ENCODE results near the gene CHAD.

The CHAD gene, protein sequence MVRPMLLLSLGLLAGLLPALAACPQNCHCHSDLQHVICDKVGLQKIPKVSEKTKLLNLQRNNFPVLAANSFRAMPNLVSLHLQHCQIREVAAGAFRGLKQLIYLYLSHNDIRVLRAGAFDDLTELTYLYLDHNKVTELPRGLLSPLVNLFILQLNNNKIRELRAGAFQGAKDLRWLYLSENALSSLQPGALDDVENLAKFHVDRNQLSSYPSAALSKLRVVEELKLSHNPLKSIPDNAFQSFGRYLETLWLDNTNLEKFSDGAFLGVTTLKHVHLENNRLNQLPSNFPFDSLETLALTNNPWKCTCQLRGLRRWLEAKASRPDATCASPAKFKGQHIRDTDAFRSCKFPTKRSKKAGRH

DNA sequence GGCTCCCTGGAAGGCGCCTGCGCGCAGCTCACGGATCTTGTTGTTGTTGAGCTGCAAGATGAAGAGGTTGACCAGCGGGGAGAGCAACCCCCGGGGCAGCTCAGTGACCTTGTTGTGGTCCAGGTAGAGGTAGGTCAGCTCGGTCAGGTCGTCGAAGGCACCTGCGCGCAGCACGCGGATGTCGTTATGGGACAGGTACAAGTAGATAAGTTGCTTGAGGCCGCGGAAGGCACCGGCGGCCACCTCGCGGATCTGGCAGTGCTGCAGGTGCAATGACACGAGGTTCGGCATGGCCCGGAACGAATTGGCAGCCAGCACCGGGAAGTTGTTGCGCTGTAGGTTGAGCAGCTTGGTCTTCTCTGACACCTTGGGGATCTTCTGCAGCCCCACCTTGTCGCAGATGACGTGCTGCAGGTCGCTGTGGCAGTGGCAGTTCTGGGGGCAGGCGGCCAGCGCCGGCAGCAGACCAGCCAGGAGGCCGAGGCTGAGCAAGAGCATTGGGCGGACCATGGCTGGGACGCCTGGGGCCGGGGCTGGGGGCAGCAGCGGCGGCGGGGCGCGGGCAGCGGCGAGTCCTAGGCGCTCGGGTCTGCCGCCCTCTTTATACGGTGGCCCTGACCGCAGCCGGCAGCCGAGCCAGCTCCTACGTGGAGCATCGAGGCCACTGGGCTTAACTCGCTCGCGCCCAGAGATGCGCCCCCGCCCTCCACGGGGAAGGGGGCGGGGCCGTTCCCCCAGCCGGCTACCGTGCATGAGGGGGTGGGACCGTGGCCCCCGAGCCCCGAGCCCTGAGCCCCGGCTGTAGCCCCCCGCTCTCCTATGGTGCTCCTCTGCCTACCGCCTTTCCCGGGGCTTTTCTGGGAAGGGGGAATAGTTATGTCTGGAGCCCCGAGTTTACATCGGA is at the start of gene CHAD:
TSS of gene CHAD (minus strand) at position 577 of the 904 bp plus-strand sequence. CDS start at position 510, 67 bp downstream.
- DNase-seq (ENCODE audit: low read depth in 3 of 3): no peak

GRCh38 chr17:50517504-50518383 is 49.1 kb upstream of the CHAD start:
- no peak for DNase-seq (ENCODE audit: low read depth in 3 of 3)

DNA sequence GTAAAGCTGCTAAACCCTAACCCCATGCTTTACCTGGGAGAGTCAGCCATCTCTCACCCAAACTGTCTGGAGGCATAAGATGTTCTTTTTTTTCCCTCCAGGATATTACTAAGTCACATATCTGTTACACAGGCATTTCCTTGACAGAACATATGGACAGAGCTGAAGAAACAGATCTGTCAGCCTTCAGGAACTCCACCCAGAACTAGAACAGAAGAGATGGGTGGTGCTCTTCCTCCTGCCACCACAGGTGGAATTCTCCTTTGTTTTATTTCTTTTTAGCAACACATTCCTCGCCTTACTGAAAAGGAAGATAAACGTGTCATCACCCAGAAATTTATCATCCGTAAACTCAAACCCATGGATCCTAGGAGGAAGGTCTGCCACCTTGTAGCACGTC is 48.3 kb upstream of the CHAD start:
- DNase-seq (ENCODE audit: low read depth in 3 of 3): no peak

GRCh38 chr17:50514936-50515702 is 46.4 kb upstream of the CHAD start:
- no peak for DNase-seq (ENCODE audit: low read depth in 3 of 3)

- no peak for DNase-seq (ENCODE audit: low read depth in 3 of 3)
Observed at GRCh38 chr17:50514388-50514787, 45.7 kb upstream of the CHAD start.

DNA sequence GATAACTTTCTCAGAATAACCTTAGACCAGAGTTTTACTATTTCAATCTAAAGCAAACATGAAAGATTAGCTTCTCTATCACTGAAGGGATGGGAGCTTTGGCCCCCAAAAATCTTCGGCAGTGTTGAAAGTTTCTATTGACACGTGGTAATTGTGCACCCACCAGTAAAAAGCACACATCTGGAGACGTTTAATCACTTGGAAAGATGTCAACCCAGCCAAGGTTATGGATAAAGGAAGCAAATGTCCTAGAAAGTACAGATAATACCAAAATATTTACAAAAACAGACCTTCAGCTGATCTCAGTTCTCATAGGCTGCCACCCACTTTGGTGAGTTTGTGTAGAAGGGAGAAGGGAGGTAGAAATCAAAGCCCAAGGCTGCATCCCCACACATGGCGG is 44.8 kb upstream of the CHAD start:
- no peak for DNase-seq (ENCODE audit: low read depth in 3 of 3)

DNA sequence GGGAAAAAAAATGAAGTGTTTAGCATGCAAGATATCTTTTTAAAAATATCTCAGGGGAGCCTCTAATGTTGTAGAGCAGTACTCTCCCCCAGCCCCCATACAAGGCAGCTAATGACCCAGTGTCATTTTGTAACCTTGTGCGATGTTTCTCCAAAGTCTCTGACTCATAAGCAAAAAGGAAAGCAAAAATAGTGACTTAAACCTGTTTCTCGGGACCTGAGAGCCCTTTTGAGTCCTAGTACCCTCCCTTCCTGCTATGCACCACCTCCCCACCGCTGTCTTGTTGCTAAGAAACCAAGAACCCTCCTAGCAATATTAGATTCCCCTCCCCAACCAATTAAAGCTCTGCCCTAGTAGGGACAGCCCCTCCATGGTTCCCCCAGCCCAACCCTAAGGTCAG is 42.4 kb upstream of the CHAD start:
- no peak for DNase-seq (ENCODE audit: low read depth in 3 of 3)

- DNase-seq (ENCODE audit: low read depth in 3 of 3): no peak
Observed at GRCh38 chr17:50508573-50509460, 40.1 kb upstream of the CHAD start.

- peak; percentile 60 to 69 (median 62) for DNase-seq (ENCODE audit: low read depth in 3 of 3)
Observed at GRCh38 chr17:50507871-50508572, 39.3 kb upstream of the CHAD start, which contains the start of gene MYCBPAP. Gene MYCBPAP, plus strand, starts transcription at chr17:50508439. Its CDS starts 236 bp downstream, at chr17:50508675.

- no peak for DNase-seq (ENCODE audit: low read depth in 3 of 3)
Observed at GRCh38 chr17:50506298-50506697, 37.6 kb upstream of the CHAD start.

DNA sequence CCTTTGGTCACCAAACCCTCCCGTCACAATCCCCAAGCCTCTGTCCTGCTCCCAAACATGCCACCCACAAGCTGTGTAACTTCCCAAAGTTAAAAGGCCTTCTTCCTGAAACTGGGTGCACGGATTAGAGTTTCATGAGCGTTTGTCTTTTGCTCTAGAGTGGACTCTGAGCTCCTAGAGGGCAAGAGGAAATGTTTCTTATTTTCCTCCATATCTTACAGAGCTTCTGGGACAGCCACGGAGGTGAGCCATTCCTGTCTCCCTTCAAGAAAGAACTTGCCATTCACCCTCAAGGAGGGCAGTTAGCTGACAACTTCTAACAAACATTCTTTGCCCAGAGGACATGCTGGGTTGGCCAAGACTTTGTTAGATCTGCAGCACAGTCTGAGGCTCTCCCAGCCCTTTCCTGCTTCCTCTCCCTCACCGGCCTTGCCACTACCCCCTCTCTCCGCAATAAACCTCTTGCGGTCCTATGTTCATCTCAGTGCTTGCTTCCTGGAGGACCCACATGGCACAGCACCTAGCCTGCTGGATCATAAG is 37.0 kb upstream of the CHAD start:
- DNase-seq (ENCODE audit: low read depth in 3 of 3): no peak

DNA sequence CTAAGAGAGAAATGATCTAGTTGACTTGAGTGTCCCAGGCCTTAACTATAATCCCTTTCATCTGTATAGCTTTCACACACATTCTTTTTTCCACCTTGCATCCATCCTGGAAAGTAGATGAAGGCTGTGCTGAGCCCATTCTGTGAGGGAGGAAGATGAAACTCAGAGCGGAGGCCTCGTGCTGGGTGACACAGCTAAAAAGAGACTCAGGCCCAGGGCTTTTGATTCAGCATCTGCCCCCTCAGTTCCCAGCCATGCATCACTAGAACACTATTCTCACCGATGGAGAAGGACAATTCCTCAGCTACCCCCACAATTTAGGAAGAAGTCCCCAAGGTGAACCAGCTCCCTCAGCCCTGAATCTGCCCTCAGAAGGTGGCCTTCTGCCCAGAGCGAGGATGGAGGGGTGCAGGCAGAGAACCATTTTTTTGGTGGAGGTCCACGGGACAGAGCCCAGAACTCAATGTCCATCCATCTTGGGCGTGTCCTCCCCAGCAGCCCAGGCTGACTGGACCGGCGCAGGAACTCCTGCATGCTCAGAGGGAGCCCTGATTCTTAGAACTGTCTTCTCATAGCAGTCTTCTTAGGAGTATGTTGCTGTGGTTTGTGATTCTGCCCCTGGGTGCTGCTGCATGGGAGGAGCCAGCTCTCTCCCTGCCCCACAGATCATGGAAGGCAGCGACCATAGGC is 33.8 kb upstream of the CHAD start:
- DNase-seq (ENCODE audit: low read depth in 3 of 3): no peak

DNA sequence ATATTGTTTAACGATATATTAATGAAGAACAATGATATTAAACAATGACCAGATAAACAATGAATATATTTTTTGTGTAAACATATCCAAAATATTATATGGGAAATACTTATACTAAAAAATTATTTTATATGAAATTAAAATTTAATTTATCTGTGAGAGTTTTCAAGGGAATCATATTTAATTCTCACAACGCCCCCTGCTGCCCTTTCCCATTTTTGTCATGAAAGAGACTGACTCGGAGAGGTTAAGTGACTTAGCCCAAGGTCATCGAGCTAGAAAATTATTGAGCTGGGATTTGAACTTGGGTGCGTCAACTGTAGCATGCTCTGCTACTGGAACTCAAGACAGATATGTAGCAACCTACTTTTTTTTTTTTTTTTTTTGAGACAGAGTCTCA is 32.4 kb upstream of the CHAD start:
- DNase-seq (ENCODE audit: low read depth in 3 of 3): no peak

DNA sequence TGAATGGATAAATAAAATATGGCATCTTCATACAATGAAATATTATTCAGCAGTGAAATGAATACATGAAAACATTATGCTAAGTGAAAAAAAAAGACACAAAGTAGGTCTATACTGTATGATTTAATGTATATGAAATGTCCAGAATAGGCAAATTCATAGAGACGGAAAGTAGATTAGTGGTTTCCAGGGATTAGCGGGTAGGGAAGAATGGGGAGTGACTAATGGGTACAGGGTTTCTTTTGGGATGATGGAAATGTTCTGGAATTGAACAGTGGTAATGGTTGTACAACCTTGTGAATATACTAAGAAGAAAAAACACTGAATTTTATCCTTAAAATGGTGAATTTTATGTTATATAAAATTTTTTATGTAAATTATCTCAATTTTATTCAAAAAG is 31.0 kb upstream of the CHAD start:
- no peak for DNase-seq (ENCODE audit: low read depth in 3 of 3)

DNA sequence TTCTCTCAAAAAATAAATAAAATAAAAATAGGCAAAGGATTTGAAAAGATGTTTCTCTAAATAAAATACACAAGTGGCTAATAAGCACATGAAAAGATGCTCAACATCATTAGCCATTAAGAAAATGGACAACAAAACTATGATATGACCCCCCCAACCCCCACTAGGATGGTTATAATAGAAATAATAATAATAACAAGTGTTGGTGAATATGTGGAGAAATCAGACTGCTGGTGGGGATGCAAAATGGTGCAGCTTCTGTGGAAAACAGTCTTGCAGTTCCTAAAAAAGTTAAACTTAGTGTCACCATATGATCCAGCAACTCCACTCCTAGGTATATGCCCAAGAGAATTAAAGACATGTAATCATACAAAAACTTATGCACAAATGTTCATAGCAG is 30.6 kb upstream of the CHAD start:
- DNase-seq (ENCODE audit: low read depth in 3 of 3): no peak

- no peak for DNase-seq (ENCODE audit: low read depth in 3 of 3)
Observed at GRCh38 chr17:50498021-50498874, 29.6 kb upstream of the CHAD start.

- no peak for DNase-seq (ENCODE audit: low read depth in 3 of 3)
Observed at GRCh38 chr17:50495918-50496317, 27.2 kb upstream of the CHAD start.

All from stimulated activated CD4-positive, alpha-beta T cell treated with anti-CD3 and anti-CD28 coated beads, TNF-alpha, amount 100 ng/mL, for 4 hours (primary cell).